HG03460 (cell line): ENCODE measurements around the gene TMEM254.
"Not testable (repeated sequence)": the region's sequence is repeated elsewhere in the genome, so short reads cannot be mapped to it uniquely, and the experiment has no call there.

Source experiments
- ATAC-seq: cut with Tn5 transposase; IDR thresholded peaks from one replicate; pipeline ENCODE4 v1.9.1; 2021; ENCODE audit not compliant: unreplicated experiment

The TMEM254 gene, protein sequence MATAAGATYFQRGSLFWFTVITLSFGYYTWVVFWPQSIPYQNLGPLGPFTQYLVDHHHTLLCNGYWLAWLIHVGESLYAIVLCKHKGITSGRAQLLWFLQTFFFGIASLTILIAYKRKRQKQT

DNA sequence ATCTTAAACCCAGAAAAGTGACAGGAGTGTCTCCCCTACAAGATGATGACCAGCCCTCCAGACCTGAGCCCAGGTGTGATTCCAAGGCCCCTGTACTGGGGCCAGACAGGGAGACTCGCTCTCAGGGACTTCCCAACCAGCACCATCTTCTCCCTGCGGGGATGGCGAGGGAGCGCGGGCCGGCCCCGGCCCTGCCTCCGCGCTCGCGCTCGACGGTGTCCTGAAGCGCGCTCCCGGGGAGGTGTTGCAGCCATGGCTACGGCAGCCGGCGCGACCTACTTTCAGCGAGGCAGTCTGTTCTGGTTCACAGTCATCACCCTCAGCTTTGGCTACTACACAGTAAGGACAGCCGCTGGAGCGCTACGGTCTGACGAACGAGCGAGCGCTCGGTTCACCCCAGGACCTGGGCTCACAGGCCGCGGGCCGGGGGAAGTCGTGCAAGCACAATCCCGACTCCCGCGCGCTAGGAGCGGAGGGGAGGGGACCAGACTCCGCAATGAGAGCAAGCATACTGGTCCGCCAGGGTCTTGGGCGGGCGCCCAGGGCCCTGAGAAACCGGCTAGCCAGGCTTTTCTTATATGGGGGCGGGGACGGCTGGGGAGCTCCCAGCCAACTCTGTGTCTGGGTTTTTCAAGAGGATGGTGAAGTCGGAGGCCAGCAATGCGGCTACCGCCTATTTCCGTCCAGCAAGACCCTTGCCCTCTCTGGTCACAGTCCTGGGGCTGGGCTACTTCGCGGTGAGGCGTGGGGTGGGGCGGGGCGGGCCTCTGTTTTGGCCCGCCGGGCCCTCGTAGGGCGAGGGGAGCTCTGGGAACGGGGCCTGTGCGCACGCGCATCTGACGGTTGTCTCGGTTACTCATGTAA, at the start of gene TMEM254:
Gene TMEM254, plus strand, starts transcription at position 218 of the 864 bp plus-strand sequence. Its CDS starts 35 bp downstream, at position 253.
- peak; percentile 84 for ATAC-seq

DNA sequence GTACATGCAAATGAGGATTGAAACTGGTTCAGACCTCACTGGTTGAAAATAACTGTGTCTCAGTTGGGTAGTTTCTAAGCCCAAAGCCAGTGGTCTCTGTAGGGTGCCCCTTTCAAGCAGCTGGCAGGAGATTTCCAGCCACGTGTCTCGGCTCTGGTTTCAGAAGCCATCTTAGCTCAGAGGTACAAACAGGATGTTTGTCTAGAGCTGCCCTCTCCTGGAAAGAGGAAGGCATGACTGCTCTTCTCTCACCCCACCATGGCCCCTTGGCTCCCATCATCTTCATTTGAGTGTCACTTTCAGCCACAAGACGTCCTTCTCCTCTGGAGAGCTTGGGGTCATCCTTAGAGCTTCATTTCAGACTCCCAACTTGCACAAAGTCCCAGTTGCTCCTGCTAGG, 49.3 kb upstream of the TMEM254 start:
- ATAC-seq, result peak; percentile 81

DNA sequence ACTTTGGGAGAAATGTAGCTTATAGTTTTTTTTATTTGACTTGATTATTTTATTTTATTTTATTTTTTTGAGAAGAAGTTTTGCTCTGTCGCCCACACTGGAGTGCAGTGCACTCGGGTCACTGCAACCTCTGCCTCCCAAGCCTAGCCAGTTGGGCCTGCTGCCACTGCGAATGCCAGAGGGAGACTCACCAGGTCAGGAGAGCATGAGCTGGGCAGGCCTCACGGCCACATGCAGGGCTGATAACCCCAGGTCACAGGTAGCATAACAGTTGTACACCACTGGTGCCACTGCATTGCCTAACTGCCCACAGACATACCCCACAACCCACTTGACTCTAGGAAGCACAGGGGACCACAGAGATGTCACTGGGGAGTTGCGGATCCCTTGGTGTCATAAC, 48.6 kb upstream of the TMEM254 start:
- not testable (repeated sequence) for ATAC-seq

DNA sequence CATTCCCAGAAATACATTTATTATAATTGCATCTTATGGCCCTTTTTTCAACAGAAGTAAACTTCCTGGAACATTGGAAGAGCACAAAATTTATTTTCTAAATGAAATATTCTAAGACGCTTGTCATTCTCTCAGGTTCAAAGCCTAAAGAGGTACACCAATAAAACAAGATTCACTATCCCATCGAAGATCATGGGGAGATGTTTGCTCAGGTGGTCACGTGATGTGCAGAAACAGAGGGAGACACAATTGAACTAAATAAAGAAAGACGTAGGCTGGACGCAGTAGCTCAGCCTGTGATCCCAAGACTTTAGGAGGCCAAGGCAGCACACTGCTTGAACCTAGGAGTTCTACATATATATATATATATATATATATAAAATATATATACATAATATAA, 46.0 kb upstream of the TMEM254 start:
- no peak for ATAC-seq

DNA sequence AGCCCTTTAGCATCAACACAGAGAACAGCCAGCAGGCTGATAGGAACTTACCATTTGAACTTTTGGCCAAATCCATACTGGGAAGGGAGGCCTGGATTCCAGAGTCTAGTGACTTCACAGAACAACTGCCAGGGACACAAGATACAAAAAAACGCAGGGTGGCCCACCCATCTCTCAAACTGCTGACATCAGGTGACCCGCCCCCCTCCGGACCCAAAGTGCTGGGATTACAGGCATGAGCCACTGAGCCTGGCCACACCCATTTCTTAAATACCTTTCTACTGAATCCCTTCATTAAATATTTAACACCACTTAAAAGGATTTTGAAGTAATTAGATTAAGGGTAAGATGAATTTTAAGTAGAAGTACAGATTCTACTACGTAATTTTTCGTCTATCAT, 43.7 kb upstream of the TMEM254 start:
- ATAC-seq, result not testable (repeated sequence)

DNA sequence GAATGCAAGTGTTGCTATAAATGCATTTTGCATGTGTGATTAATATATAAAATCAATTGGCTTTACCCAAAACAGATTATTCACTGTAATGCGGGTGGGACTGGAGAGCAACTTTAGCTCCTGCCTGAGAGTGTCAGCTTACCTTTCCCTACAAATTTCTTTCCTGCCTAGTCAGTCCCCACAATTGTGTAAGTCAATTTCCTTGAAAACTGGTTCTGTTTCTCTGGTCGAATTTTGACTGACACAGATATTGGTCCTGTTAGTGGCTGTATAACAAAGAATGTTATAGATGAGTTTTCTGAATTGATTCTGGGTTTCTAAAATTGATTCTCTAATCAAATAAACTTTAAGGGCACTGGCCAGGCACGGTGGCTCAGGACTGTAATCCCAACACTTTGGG, 43.0 kb upstream of the TMEM254 start:
- not testable (repeated sequence) for ATAC-seq

DNA sequence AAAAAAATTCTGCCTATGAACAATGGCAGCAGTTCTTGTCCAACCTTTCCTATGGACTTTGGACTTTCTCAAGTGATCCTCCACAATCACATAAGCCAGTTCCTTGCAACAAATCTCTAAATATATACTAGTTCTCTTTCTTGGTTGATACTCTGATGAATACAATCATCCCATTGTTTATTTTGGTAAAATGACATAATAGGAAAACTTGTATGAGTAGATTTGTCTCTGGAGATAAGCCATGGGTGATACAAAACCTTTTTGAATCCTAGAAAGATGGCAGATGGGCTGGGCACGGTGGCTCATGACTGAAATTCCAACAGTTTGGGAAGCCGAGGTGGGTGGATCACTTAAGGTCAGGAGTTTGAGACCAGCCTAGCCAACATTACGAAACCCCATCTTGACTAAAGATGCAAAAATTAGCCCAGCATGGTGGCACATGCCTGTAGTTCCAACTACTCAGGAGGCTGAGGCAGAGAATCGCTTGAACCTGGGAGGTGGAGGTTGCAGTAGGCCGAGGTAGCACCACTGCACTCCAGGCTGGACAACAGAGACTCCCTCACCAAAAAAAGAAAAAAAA, 41.5 kb upstream of the TMEM254 start:
- ATAC-seq, result not testable (repeated sequence)

DNA sequence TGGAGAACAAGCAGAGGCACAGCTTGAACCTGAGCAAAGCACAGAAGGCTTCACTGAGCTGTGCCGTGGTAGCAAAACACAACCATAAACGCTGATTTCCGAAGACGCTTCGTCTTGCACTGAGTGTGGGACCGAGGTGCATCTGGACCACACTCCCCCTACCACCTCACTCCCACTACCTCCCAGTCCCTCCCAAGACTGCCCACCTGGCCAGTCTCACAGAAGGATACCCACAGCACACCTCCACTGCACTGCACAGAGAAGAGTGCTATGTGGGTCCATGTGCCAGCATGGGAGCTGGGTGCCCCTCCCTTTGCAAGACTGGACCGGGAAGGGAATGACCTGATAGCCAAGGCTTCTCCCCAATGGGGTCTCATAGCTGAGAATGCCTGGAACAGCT, 40.2 kb upstream of the TMEM254 start:
- ATAC-seq, result not testable (repeated sequence)

DNA sequence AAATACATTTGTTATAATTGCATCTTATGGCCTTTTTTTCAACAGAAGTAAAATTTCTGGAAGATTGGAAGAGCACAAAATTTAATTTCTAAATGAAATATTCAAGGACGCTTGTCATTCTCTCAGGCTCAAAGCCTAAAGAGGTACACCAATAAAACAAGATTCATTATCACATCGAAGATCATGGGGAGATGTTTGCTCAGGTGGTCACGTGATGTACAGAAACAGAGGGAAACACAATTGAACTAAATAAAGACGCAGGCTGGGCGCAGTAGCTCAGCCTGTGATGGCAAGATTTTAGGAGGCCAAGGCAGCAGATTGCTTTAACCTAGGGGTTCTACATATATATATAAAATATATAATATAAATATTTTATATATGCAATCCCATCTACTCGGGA, 37.3 kb upstream of the TMEM254 start:
- ATAC-seq, result no peak

DNA sequence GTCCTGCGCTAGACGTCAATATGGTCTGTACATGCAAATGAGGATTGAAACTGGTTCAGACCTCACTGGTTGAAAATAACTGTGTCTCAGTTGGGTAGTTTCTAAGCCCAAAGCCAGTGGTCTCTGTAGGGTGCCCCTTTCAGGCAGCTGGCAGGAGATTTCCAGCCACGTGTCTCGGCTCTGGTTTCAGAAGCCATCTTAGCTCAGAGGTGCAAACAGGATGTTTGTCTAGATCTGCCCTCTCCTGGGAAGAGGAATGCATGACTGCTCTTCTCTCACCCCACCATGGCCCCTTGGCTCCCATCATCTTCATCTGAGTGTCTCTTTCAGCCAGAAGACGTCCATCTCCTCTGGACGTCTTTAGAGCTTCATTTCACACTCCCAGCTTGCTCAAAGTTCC, 33.5 kb upstream of the TMEM254 start:
- ATAC-seq, result not testable (repeated sequence)

DNA sequence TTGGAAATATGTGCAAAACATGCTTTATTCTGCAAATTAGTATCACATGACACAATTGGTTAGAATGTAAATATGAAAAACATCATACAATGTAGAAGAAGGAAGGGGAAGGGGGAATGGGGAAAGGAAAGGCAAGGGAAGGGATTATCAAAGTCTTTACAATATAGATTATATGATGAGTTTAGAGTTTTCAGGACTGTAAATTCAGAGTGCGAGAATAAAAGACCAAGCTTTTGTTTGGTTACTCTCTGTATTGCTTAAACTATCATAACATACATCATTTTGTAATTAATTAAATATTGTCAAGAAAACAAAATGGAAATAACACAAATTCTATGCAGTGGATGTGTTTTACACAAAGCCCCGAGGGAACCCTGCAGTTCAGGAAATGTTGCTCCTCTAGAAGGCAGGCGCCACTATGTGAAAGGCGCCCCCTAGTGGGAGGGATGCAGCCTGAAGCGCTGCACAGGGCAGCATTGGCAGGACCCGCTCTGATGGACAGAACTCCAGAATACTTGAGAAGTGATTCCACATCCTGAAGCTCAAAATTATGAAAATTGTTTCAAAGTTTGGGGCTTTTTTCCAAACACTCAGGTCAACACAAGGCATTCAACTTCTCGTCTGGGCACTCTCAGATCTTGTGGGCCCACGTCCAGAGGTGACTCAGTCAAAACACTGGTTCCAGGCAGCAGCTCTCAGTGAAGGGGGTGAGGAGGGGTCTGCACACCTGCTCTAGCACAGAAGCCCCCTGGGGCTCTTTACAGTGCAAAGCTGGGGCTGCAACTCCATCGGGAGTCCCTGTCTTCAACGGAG, 31.6 kb upstream of the TMEM254 start:
- ATAC-seq, result peak; percentile 70

DNA sequence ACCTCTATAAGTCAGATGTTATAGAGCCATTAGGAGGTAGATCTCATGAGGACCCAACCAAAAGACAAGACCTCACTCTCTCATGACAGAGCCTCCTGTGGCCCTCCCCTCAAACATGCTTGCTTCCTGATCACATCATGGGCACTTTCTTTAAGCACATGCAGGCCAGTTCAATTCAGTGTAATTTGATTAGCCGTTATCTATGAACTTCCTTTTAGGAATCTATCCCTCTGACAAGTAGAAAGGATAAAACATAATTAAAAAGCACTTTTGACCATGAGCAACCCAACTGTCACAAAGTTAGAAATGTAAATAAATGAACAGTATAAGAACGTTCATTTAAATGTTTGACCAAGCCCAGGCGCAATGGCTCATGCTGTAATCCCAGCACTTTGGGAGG, 27.7 kb upstream of the TMEM254 start:
- no peak for ATAC-seq

DNA sequence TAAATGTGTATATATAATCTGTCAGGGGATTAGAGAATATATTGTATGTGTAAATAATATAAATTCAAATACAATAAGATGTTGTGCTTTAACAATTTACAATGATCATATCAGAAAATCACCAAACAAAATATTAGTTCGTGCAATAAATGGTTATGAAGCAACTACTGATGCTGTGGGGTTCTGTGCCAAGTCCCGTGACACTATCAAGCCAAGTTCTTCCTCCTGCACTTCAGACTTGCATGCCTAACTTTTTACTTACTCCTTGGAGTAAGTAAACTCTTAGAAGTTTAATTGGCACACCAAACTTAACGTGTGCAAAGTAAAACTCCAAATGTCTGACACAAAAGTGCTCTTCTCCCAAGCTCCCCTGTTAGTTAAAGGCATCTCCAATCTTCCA, 26.5 kb upstream of the TMEM254 start:
- ATAC-seq, result no peak

DNA sequence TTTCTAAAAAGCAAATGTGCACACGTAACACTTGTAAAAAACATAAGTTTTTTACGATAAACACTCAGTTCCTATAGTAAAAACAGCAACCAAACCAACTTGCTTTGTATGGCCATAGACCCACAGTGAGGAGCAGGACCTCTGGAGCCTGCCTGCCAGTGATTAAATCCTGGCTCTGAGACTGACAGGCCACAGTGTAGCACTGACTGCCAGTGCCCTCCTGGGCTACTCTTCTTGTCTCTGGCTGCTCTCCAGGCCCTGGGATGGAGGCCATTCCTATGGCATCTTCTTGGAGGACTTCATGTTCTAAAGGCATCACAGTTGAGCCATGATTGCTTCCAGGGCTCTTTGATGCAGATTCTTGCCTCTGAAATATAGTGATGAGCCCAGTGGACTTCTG, 22.7 kb upstream of the TMEM254 start:
- ATAC-seq, result no peak

DNA sequence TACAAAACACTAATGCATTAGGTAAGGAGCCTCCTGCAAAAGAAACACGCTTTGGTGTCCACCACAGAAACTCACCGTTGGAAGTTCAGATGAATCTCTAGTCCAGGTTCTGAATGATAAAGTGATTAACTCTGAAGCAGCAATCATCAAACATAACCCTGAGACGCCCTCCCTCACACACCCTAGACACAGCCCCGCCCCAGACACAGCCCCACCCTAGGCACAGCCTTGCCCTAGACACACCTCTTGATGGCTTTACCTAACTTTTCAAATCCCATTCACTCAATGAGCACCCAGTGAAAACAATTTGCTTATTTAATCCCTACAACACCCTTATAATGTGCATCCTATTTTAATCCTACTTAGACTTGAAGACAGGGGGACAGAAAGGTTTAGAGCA, 21.3 kb upstream of the TMEM254 start:
- ATAC-seq, result no peak

DNA sequence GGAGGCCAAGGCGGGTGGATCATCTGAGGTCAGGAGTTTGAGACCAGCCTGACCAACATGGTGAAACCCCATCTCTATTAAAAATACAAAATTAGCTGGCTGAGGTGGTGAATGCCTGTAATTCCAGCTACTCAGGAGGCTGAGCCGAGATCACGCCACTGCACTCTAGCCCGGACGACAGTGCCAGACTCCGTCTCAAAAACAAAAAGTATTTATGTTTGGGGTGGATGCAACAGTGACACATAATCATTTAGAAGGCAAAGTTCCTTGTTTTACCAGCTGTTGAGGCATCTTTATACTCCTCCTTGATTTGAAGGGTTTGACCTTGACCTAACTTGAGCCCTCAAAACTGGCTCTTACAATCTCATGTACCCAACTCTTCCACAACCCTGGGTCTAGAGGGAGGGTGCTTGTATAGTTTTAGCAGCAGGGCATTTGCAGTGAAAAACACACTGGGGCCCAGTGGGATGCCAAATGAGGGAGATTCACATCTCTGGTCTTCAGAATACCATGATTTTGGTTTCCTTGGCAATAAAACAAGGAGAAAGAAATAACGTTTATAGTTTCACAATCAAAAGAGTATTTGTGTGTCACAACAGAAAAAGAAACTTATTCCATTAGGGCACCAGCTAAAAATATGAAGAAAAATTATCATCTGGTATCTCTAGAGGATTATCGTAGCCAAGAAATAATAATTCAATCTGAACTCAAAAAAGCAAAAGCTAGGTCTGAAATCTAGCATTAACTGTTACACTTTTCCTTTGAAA, 14.2 kb upstream of the TMEM254 start:
- ATAC-seq, result no peak

DNA sequence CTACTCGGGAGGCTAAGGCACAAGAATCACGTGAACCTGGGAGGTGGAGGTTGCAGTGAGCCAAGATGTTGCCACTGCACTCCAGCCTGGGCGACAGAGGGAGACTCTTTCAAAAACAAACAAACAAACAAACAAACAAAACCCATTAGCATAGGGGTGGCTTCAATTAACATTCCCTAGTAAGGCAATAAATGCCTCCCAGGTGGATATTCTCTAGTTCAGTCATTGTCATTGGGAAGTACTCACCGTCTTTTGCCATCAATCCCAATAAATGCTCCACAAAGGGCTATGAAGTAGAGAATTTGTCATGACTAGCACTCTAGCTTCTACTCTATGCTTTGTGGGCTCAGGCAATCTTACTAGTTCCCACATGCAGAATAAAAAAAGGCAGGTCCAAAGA, 11.7 kb upstream of the TMEM254 start:
- no peak for ATAC-seq

DNA sequence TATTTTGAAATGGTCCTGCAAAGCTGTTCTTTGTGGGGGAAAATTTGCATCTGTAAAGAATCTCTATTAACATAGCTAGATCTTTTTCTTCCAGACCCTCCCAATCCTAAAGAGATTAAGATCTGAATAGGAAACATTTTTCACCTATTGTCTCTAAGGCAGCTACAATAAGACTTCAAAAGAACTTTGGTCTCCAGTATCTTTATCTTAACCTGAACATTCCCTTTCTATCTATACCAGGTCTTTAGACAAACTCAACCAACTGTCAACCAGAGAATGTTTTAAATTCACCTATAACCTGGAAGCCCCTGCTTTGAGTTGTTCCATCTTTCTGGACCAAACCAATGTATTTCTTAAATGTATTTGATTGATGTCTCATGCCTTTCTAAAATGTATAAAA, 10.6 kb upstream of the TMEM254 start:
- ATAC-seq, result not testable (repeated sequence)

DNA sequence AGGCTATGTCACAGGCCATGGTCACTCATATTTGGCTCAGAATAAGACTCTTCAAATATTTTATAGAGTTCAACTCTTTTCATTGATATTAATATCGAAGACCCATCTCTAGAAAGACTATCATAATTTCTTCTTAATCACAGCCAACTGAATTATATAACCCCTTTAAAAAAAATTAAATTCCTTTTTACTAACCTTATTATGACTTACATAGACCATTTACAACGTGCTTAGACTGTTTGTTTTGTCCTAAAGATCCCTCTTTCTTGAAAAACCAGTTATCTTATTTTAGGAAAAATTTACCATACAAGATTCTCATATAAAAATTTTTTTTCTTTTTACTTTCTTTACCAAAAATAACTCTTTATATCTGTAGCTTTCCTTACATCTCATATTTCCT, 10.2 kb upstream of the TMEM254 start:
- ATAC-seq, result no peak

DNA sequence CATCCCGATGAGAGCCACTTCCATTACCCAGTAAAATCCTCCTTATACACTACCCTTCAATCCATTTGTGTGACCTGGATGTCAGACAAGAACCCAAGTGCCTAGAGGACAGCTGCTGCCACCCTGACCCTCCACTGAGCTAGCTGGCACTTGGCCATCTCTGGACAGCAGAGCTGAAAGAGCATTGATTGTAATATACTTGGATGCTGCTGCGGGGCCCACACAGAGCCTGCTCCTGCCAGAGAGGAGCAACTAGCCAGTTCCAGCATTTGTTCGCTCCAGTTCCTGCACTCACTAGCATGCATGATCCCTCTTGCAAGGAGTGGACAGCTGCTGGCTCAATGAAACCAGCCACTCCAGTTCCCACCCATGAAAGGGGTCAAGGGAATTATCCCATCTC, 8.4 kb upstream of the TMEM254 start:
- no peak for ATAC-seq

DNA sequence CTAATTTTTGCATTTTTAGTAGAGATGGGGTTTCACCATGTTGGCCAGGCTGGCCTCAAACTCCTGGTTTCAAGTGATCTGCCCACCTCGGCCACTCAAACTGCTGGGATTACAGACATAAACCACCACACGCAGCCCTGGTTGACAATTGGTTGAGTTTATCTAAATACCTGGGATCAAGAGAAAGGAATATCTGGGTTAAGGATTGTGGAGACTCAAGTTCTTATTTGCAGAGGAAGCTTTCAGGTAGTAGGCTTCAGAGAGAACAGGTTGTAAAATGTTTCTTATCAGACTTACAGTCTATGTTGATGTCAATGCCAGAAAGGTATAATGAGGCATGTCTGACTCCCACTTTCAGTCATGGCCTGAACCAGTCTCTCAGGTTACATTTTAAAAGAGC, 5.9 kb upstream of the TMEM254 start:
- ATAC-seq, result no peak
